BJ (cell line): ENCODE data around the gene REXO5. TPM values are rescaled to one million over a fixed set of nuclear protein-coding genes. Genes with fewer than 3 reads are reported as not detected.

ENCODE experiments used
- CTCF ChIA-PET: fragments of 350-600 bp; formaldehyde crosslinking; extraction: SDS; loops from one replicate; lab custom pipeline; 2021; ENCODE audit warnings: antibody characterized with exemption, inconsistent platforms; lab: Yijun Ruan, JAX
- POLR2A ChIA-PET: fragments of 300-600 bp; sonication (Branson Sonifier 250); formaldehyde crosslinking; extraction: SDS; loops from one replicate; lab custom pipeline; 2021; ENCODE audit warnings: antibody characterized with exemption; lab: Charles Lee
- DNase-seq: peaks from one replicate; pipeline ENCODE4 v3.0.0-alpha.2; 2011; ENCODE audit warnings: low read depth
- H3K27me3 ChIP-seq: 2 replicates; pipeline ENCODE4 v1.6.0; 2011; ENCODE audit warnings: low read length; ENCODE audit not compliant: control insufficient read depth, insufficient read depth
- H3K36me3 ChIP-seq: 2 replicates; pipeline ENCODE4 v1.5.1; 2011; ENCODE audit warnings: low read length; ENCODE audit not compliant: control insufficient read depth, insufficient read depth
- H3K4me3 ChIP-seq: 2 replicates; pipeline ENCODE4 v1.5.1; 2011; ENCODE audit warnings: low read depth, mild to moderate bottlenecking, control low read depth, low read length
- CTCF ChIP-seq: IDR thresholded peaks from 2 replicates; pipeline ENCODE4 v1.5.1; 2011; ENCODE audit warnings: low read depth, mild to moderate bottlenecking, control low read depth, inconsistent platforms, low read length, moderate library complexity; ENCODE audit not compliant: insufficient read depth
- polyA plus RNA-seq: library from polyadenylated mRNA; depleted of rRNA; stranded (reverse); fragments of >200 nt; gene quantifications from 2 replicates; pipeline ENCODE4 v1.2.3, GENCODE V29; 2011

Gene REXO5
- polyA plus RNA-seq, 1 experiment, result 2.2 TPM

GRCh38 chr16:20865420-20866131, 59.2 kb downstream of the REXO5 start:
- CTCF ChIA-PET, result interaction anchor here (0.7 to 3.2 kb wide), 5 partner anchors 9 to 227 kb away, joined by 3 to 21 read pairs (median 3); no protein-coding TSS in a partner anchor
- H3K4me3 ChIP-seq, result no peak overlapping the region
- POLR2A ChIA-PET, result interaction anchor here (1.2 kb wide), 1 partner anchor 29 kb away, joined by 3 read pairs; no protein-coding TSS in a partner anchor

GRCh38 chr16:20866145-20866772, 59.9 kb downstream of the REXO5 start:
- peak; percentile 29 for DNase-seq
- CTCF ChIA-PET, result interaction anchor here (0.7 to 3.2 kb wide), 4 partner anchors 8 to 226 kb away, joined by 3 to 21 read pairs (median 5); no protein-coding TSS in a partner anchor
- peaks cover 7% of the 10 kb centered on the region for H3K36me3 ChIP-seq
- no peak overlapping the region for H3K4me3 ChIP-seq
- POLR2A ChIA-PET, result interaction anchor here (1.2 kb wide), 1 partner anchor 28 kb away, joined by 3 read pairs; no protein-coding TSS in a partner anchor
- H3K27me3 ChIP-seq, result no peaks in the 10 kb centered on the region
- no peak for TF ChIP-seq CTCF

More at GRCh38 chr16:20865420-20866131, 59.2 kb downstream of the REXO5 start:
- peak; percentile 30 for DNase-seq
- no peak for TF ChIP-seq CTCF
- H3K36me3 ChIP-seq, result peaks cover 9% of the 10 kb centered on the region
- H3K27me3 ChIP-seq, result no peaks in the 10 kb centered on the region

GRCh38 chr16:20866801-20867200, 60.5 kb downstream of the REXO5 start:
- DNase-seq, result no peak
- ChIA-PET POLR2A (no interaction called here), CTCF (interaction anchor here (1.2 to 3.2 kb wide), 3 partner anchors 11 to 218 kb away, joined by 4 to 21 read pairs (median 4); no protein-coding TSS in a partner anchor)

GRCh38 chr16:20867585-20867984, 61.3 kb downstream of the REXO5 start:
- TF ChIP-seq CTCF, result no peak
- Histone ChIP-seq H3K4me3 (no peak overlapping the region), H3K27me3 (no peaks in the 10 kb centered on the region), H3K36me3 (no peaks in the 10 kb centered on the region)
- ChIA-PET CTCF (interaction anchor here (1.2 to 1.7 kb wide), 4 partner anchors 12 to 217 kb away, joined by 4 to 5 read pairs (median 4); no protein-coding TSS in a partner anchor), POLR2A (interaction anchor here (0.6 kb wide), 1 partner anchor 14 kb away, joined by 3 read pairs; no protein-coding TSS in a partner anchor)
- DNase-seq, result no peak

More at GRCh38 chr16:20866801-20867200, 60.5 kb downstream of the REXO5 start:
- Histone ChIP-seq H3K27me3 (no peaks in the 10 kb centered on the region), H3K36me3 (peaks cover 5% of the 10 kb centered on the region), H3K4me3 (no peak overlapping the region)
- TF ChIP-seq CTCF, result no peak

- POLR2A ChIA-PET, result no interaction called here
- Histone ChIP-seq H3K27me3 (no peaks in the 10 kb centered on the region), H3K36me3 (no peaks in the 10 kb centered on the region), H3K4me3 (no peak overlapping the region)
- no peak for DNase-seq
- CTCF ChIA-PET, result interaction anchor here (0.5 to 1.2 kb wide), 3 partner anchors 31 to 173 kb away, joined by 3 to 4 read pairs (median 3); partner anchors contain the start of gene DCUN1D3
- no peak for TF ChIP-seq CTCF
Measured at GRCh38 chr16:20868890-20869289, 62.6 kb downstream of the REXO5 start.
